LoVo (cell line): ENCODE measurements around the gene EIF4E1B.
"Not testable (repeated sequence)": the region's sequence is repeated elsewhere in the genome, so short reads cannot be mapped to it uniquely, and the experiment has no call there.

Experiments
- DNase-seq: peaks from one replicate; pipeline ENCODE4 v3.0.0-alpha.2; 2016; ENCODE audit warnings: low spot score

EIF4E1B gene, protein sequence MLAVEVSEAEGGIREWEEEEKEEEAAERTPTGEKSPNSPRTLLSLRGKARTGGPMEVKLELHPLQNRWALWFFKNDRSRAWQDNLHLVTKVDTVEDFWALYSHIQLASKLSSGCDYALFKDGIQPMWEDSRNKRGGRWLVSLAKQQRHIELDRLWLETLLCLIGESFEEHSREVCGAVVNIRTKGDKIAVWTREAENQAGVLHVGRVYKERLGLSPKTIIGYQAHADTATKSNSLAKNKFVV

DNA sequence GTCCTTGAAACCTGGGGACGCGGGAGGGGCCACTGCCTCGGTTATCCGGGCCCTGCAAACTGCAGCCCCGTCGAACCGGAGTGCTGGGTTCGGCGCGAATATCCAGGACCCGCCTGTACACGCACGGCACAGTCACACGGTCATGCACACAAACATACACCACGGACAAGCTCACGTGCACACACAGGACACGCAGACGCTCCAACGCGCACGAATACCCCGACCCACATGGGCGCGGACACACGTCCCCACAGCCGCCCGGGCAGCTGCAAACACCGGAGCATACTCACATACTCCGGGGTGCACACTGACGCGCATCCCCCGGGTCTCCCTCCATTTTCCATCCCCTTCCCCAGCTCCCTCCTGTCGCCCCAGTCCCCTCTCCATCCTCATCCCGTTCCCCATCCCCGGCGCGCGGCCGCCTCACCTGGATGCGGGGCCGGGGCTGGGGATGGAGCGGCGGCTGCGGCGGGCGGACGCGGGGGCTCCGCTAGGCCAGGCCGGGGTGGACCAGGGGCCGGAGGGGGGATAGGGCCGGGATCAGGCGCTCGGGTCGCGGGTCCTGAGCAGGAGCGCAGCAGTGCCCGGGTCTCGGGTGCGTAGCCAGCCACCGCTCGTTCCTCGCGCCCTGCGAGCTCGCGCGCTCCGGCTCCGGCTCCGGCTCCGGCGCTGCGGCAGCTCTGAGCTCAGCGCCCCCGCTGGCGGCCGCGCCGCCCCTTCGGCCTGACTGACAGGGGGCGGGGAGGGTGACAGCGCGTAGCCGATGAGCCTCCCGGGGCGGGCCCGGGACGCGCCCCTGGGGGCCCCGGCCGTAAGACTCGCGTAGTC is at the start of gene EIF4E1B, which contains the start of gene SNCB:
EIF4E1B (plus strand) TSS at position 823 of the 828 bp plus-strand sequence. CDS start 12,113 bp downstream, outside the sequence.
SNCB (minus strand) TSS at position 682 of the 828 bp plus-strand sequence. CDS start 880 bp downstream, outside the sequence.
- DNase-seq: no peak

DNA sequence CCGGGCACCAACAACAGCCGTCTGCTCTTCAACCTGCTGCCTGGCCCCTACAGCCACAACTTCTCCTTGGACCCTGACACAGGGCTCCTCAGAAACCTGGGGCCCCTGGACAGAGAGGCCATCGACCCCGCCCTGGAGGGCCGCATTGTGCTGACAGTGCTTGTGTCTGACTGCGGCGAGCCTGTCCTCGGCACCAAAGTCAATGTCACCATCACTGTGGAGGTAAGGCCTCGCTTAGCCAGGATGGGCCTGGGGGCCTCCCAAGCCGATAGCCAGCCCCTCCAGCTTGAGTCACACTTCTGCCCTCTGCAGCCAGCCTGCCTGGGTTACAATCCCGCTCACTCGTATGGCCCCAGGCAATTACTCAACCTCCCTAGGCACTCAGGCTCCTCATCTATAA is 49.1 kb upstream of the EIF4E1B start:
- no peak for DNase-seq

DNA sequence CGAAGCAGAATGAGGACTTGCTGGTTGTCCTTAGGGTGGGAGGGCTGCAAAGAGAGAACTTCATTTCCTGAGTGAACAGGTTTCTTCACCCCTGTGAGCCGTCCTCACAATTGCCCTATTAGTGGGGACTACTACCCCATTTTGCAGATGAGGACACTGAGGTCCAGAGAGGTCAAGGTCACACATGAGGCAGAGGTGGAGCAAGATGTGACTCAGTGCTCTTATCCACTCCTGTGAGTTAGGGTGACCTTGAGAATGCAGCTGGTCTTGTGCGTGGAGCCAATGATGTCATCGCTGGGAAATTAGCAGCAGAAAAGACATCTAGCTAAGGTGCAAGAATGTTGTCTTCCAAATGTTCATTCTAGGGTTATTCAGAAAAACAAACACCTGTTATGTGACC is 47.4 kb upstream of the EIF4E1B start:
- no peak for DNase-seq

DNA sequence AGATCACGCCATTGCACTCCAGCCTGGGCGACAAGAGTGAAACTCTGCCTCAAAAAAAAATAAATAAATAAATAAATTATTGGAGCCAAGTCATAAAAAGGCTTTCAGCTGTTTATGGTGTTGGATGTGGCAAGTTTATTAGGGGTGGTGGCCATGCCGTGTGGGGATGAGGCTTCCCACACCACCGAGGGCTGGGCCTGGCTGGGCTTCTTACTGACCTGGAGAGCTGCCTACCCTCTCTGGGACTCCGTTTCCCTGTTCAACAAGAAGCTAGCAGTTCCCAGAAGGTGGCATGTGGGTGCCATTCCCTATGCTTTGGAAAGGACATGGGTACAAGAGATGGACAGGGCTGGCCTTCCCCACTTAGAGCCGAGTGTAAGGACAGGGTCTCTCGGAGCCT is 43.1 kb upstream of the EIF4E1B start:
- DNase-seq: no peak

DNA sequence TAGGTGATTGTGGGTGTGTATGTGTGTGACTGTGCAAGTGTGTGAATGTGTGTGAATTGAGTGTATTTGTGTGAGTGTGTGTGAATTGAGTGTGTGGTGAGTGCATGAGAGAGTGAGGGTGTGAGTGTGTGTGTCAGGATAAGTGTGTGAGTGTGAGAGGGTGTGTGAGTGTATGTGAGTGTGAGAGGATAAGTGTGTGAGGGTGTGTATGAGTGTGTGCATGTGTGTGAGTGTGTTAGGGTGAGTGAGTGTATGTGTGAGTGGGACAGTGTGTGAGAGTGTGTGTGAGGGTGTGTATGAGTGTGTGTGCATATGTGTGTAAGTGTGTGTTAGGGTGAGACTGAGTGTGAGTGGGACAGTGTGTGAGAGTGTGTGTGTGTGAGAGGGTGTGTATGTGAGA is 42.2 kb upstream of the EIF4E1B start:
- DNase-seq: no peak

DNA sequence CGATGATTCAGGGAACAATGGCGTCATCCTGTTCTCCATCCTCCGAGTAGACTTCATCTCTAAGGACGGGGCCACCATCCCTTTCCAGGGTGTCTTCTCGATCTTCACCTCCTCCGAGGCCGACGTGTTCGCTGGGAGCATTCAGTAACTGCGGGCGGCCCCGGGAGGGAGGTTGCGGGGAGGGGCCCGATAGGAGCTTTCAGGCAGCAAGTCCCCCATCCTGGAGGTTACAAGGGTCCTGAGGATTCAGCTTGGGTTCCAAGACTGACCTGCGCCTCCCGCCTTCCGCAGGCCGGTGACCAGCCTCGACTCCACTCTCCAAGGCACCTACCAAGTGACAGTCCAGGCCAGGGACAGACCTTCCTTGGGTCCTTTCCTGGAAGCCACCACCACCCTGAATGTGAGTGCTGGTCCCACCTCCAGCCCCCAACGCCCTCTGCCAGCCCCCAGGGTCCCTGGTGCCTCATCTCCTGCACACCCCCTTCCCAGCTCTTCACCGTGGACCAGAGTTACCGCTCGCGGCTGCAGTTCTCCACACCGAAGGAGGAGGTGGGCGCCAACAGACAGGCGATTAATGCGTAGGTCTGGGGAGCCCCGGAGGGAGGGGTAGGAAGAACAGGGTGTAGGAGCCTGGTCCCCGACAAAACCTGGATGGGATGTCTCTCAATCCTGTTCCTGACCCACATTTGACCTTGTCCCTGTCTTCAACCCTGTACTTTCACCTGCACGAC is 41.3 kb upstream of the EIF4E1B start:
- no peak for DNase-seq

DNA sequence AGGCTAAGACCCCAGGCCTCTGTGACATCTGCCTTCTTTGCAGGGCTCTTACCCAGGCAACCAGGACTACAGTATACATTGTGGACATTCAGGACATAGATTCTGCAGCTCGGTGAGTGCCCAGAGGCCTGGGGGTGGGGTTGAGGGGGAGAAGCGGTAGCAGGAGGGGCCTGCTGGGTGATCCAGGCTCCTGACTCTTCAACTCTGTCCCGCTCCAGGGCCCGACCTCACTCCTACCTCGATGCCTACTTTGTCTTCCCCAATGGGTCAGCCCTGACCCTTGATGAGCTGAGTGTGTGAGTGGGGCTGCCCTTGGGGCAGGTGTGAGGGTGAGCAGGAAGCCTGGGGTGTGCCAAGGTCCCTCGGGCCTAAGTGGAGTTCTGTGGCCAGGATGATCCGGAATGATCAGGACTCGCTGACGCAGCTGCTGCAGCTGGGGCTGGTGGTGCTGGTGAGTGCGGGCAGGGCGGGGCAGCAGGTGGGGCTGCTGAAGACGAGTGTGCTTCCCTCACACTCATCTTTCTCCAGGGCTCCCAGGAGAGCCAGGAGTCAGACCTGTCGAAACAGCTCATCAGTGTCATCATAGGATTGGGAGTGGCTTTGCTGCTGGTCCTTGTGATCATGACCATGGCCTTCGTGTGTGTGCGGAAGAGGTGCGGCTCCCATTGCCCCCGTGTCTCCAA is 40.3 kb upstream of the EIF4E1B start:
- no peak for DNase-seq

DNA sequence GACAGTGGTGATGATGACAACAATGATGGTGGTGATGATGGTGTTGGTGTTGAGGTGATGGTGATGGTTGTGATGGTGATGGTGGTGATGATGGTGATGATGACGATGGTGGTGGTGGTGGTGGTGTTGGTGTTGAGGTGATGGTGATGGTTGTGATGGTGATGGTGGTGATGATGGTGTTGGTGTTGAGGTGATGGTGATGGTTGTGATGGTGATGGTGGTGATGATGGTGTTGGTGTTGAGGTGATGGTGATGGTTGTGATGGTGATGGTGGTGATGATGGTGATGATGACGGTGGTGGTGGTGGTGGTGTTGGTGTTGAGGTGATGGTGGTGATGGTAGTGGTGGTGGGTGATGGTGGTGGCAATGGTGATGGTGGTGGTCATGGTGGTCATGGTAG is 38.8 kb upstream of the EIF4E1B start:
- not testable (repeated sequence) for DNase-seq

DNA sequence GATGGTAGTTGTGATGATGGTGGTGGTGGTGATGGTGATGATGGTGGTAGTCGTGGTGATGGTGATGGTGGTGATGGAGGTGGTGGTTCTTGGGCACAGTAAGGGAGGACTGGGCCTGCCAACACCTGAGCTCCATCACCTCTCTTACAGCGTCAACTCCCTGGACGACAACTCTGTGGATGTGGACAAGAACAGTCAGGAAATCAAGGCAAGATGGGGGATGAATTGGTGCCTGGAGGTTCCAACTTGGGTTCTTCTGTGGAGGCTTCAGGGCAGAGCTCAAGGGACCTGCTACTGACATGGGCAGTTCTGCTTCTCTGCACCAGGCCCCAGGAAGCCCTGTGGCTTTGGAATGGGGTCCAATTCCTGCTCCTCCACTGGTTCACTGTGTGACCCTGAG is 37.9 kb upstream of the EIF4E1B start:
- DNase-seq: no peak

DNA sequence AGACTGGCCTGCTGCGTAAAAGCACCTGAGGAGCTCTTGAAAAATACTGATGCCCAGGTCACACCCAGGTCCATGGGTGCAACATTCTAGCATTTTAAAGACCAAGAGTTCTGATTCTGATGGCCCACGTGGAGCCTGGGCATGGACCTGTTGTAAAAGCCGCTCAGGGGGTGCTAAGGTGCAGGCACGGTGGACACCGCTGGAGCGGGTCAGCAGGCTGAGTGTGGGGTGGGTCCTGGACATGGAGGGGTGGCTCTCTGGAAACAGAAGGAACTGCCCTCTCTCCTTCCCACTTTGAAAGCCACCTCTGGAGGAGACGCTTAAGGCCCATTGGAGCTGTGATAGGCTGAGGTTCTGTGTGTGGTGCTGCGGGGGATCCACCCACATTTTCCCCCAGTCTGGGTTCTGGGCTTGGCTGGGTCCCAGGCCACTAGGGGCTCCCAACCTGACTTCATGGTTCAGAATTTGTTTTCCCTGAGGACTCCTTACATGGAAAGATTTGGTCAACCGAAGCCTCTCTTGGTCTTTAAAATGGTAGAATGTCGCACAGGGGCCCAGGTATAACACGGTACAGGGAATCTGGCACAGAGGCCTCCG is 37.1 kb upstream of the EIF4E1B start:
- DNase-seq: no peak

DNA sequence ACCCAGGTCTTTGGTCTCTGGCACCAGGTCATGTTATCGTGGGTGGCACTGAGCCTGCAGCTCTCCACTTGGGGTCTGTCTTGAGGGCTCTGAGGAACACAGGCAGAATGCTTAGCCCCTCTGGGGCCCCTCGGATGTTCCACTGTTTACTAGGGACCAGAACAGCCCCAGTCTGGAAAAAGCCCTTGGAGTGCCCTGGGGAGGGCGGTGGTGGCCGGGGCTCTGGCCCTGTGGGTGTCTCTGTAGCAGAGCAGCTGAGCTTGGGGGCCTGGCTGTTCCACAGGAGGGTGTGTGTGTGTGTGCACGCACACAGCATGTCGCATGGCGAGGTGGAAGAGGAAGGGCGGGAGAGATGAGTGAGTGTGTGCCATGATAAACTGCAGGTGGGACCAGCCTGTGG is 35.9 kb upstream of the EIF4E1B start:
- no peak for DNase-seq

DNA sequence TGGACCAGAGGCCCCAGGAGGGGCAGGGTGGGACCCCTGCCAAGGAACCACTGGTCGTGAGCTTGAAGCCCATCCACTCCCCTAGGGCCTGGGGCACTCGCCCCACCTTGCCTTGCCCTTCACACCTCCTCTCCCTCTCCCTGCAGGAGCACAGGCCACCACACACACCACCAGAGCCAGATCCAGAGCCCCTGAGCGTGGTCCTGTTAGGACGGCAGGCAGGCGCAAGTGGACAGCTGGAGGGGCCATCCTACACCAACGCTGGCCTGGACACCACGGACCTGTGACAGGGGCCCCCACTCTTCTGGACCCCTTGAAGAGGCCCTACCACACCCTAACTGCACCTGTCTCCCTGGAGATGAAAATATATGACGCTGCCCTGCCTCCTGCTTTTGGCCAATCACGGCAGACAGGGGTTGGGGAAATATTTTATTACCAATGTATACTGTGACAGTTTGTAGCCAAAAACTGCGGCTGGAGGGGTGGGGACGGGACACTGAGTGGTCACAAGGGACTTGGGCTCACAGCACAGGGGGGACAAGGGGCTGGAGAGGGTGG is 35.0 kb upstream of the EIF4E1B start:
- DNase-seq: no peak

DNA sequence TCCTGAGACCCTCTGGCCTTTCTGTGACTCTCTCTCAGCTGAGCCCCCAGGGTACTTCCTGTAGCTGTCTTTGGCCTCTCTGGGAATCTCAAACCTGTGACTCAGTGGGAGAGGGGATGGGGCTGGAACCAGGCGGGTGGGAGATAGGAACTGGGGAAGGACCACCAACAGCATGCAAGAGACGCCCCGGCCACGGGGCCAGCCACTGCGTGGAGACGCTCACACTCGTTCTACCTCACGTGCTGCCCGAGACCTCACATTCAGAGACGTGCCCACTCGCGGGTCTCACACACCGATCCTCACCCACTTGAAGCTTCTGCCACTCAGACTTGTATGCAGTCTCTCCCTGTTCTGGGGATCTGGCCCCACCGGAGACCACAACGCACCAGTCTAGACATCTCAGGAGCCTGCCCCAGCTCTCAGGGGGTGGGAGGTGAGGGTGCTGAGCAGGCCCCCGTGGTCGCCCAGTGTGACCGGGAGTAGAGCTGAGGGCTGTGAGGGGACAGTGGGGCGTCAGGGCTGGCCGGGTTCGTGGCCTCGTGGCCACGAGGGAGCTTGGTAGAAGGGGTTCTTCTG is 34.3 kb upstream of the EIF4E1B start:
- no peak for DNase-seq

DNA sequence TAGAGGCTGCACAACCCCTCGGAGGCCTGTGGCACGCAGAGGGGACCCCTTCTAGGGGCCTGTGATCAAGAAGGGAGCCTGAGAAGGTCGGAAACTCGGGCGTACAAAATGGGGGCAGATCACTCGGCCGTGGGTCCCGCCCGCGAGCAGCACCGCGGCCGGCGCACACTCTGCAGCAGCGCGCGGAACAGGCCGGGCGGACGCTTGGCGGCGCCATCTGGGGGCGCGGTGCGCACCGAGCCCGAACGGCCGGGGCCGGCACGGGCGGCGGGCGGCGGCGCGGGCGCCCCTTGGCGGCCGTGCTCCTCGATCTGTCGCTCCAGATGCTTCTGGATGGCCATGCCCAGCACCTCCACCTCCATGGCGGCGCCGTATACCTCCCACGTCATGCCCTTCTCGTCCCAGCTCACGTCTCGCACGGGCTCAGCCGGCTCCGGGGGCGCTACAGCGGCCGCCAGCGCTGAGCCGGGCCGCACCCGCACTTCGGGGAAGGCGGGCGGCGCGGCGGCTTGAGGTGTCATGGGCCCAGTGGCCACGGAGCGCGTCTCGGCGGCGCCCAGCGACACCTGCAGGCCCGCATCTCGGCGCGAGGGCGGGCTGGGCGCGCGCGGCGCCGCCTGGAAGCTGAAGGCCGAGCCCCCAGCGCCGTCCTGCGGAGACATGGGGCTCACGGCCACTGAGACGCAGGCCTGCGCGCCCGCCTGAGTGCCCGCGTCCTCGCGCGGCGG is 33.6 kb upstream of the EIF4E1B start:
- DNase-seq: no peak

DNA sequence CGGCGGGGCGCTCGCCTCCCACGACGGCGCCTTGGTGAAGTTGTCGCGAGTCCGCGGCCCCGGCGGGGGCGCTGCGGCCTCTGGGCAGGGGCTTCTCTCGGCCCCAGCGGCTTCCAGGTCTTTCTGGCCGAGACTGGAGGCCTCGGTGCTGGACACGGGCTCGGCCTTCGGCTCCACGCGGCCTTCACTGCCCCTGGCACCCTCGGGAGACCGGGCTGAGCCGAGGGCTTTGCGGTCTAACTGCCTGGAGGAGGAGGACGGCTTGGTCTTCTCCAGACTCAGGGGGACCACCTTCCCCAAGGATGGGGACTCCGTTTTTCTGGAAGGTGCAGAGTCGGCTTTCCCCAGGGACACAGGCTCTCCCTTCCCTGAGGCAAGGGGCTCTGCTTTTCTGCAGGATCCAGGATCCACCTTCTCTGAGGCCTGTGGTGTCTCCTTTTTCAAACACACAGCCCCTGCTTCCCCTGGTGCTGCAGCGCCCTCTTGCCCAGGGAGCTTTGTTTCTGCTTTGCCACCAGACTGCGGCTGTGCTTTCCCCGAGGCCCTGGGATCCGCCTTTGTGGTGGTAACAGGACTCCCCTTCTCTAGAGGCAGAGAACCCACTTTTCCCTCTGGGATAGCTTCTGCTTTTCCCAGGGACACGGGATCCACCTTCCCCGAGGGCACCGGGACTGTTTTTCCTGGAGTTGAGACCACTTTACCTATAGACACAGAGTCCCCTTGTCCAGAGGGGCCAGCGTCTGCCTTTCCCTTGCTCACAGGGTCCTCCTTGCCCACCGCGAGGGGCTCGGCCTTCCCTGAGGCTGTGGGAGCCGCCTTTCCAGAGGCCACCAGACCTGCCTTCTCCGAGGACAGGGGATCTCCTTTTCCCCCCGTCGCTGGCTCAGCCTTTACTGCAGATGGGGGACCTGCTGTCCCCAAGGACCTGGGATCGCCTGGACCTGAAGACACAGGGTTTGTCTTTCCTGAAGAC is 32.8 kb upstream of the EIF4E1B start:
- DNase-seq: no peak

DNA sequence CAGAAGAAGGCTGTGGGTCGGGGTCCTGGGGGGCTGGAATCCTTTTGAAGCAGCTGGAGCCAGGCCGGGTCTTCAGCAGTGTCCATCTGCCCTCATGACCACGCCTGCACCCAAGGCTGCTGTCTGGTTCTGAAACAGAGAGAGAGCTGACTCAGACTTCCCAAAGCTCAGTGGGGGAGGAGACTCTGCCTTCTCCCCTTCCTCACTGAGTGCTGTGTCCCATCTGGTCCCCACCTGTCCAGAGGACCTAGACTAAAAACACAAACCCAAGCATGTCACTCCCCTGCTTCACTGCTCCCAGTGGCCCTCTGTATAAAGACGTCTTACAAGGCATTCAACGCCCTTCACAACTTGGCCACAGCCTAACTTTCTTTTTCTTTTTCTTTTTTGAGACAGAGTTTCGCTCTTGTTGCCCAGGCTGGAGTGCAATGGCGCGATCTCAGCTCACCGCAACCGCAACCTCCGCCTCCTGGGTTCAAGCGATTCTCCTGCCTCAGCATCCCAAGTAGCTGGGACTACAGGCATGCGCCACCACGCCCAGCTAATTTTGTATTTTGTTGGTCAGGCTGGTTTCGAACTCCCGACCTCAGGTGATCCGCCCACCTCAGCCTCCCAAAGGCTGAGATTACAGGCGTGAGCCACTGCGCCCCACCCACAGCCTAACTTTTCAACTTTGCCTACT is 30.6 kb upstream of the EIF4E1B start:
- DNase-seq: not testable (repeated sequence)

DNA sequence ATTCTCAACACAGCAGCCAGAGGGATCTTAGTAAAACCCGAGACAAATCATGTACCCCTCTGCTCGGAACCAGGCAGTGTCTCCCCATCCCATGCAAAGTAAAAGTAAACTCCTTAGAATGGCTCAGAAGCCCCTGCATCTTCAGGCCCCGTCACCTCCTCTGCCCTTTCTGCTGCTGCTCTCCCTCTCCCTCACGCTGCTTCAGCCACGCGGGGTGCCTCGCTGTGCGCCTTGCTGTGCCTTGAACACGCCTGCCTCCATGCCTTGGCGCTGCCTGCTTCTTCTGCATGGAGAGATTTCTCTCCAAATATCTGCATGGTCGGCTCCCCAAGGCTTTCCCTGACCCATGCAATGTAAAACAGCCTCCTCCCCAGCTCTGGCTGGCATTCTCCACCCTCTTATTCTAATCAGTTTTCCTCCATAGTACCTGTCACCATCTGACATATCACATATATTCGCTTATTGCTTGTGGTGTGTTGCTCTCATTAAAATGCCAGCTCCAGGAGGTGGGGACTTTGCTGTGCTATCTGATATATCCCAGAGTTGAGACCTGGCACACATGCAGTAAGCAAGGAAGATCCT is 28.5 kb upstream of the EIF4E1B start:
- DNase-seq: no peak

DNA sequence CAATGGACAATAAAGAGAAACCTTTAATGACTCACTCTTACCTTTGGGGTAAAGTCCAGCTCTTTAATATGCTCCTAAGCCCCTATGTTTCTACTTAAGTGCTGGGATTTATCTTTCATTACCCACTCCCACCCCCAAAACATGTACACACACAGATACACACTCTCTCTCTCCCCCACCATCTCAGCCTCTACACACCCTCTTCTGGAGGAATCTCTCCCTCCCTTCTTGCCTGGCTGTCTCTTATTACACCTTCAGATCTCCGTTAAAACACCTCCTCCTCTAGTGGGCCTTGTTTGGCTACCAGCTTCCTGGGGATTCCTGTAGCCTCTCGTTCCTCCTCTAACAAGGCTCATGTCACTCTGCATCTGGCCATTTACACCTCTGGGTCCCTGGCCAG is 27.4 kb upstream of the EIF4E1B start:
- no peak for DNase-seq
